NCI-H2107 (cell line): ENCODE measurements around the gene BCHE.

Experiments
- DNase-seq: peaks from one replicate; lab custom pipeline; 2025; lab: John Stamatoyannopoulos, UW

Gene BCHE

GRCh38 chr3:165749821-165750220 lies 87.4 kb downstream of the BCHE start:
- no peak for DNase-seq

- no peak for DNase-seq
These were observed 88.0 kb downstream of the BCHE start for GRCh38 chr3:165749241-165749640.

- DNase-seq = no peak
These were observed 89.1 kb downstream of the BCHE start for GRCh38 chr3:165748094-165748493.

- no peak for DNase-seq
These were observed 90.3 kb downstream of the BCHE start for GRCh38 chr3:165746874-165747273.

GRCh38 chr3:165744025-165744424 lies 93.2 kb downstream of the BCHE start:
- DNase-seq = no peak

GRCh38 chr3:165742351-165742750 lies 94.9 kb downstream of the BCHE start:
- DNase-seq = no peak

- DNase-seq = no peak
These were observed 107.5 kb downstream of the BCHE start for GRCh38 chr3:165729756-165730155.

- DNase-seq = no peak
These were observed 108.3 kb downstream of the BCHE start for GRCh38 chr3:165728924-165729323.

GRCh38 chr3:165725296-165725695 lies 111.9 kb downstream of the BCHE start:
- DNase-seq = no peak
